K562 treated with DMSO at 1 percent for 48 hours (cell line): ENCODE results near the gene SRSF11. TPM values are rescaled to one million over a fixed set of nuclear protein-coding genes. Genes with fewer than 3 reads are reported as not detected.

Experiments
- total RNA-seq: library from RNA; unstranded; fragments of 300-600 nt; gene quantifications from 2 replicates; pipeline ENCODE4 v1.2.3, GENCODE V29; 2022; ENCODE audit warnings: low replicate concordance; ENCODE audit errors: extremely low read depth

The SRSF11 gene, protein sequence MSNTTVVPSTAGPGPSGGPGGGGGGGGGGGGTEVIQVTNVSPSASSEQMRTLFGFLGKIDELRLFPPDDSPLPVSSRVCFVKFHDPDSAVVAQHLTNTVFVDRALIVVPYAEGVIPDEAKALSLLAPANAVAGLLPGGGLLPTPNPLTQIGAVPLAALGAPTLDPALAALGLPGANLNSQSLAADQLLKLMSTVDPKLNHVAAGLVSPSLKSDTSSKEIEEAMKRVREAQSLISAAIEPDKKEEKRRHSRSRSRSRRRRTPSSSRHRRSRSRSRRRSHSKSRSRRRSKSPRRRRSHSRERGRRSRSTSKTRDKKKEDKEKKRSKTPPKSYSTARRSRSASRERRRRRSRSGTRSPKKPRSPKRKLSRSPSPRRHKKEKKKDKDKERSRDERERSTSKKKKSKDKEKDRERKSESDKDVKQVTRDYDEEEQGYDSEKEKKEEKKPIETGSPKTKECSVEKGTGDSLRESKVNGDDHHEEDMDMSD
- total RNA-seq, result not detected in 2 replicates

DNA sequence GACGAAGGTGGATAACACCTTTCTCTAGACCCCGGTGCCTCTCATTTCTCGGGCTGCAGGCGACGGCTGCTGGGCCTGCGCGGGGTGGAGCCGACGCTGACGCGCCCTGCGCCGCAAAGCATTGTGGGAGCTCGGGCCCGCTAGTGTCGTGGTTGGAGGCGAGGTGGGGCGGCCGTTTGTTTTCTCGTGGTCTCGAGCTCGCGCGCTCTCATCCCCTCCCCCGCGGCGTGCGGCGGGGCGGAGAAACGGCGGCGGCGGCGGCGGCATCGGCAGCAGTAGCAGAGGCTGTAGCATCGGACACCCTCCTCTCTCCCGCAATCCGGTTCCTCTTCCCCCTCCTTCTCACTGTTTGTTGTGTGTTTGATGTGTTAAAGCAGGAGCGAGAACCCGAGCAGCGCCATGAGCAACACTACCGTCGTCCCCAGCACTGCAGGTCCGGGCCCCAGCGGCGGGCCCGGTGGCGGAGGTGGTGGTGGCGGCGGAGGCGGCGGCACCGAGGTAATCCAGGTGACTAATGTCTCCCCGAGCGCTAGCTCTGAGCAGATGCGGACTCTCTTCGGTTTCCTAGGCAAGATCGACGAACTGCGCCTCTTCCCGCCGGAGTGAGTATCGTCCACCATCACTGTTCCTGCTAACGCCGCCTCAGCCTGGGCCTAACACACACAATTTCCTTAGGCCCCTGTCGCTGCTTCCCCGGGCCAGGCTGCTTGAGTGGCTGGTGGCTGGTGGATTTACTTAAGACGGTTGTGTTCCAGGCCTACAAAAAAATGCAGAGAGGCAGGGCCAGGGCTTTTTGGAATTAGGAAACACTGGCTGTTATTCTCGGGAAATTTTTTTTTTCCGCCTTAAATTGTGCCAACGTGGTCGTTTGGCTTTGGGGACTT lies at the start of gene SRSF11:
Gene SRSF11, plus strand, starts transcription at position 143 of the 884 bp plus-strand sequence. Its CDS starts 257 bp downstream, at position 400.

DNA sequence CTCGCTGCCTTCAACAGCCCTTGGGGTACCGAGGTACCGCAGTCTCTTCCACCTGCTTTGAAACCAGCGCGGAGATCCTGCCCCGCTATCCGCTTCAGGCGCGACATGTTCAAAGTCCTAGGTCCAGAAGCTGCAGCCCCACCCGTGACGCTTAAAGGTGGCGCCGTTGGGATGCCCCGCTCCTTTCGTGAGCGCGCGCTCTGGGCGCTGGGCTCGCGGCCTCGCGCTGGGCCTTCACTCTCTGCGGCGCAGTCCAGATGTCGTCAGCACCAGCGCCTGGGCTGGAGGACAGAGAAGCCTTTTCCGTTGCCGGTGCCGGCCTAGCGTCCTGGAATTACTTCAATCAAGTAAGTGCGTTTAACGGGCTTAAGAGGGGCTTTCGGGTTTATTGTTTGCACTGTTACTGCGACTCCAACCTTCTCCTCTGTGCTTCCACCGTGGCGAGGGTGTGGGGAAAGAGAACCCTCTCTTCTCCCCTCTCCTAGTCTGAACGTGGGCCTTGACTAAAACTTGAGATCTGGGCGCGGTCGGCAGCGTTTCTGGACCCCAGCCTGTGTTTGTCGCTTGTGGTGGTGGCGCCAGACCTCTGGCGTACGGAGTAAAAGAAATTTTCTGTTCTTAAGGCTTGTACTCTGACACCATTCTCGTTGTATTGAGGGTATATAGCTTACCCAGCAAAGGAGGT lies 15.6 kb upstream of the SRSF11 start, which contains the start of gene LRRC40:
Gene LRRC40, minus strand, starts transcription at position 146 of the 685 bp plus-strand sequence. Its CDS starts 39 bp downstream, at position 107.

Other genes starting within 250 kb of the SRSF11 start
- gene LRRC40, start 15.8 kb upstream of the SRSF11 start, total RNA-seq, result not detected in 2 replicates
- gene ANKRD13C, start 133.3 kb downstream of the SRSF11 start, total RNA-seq, result not detected in 2 replicates
- not detected in 2 replicates for gene CTH, start 189.9 kb downstream of the SRSF11 start, total RNA-seq